ENCODE data around the gene RFLNA.

GRCh38 chr12:124324803-124325705 is 30.2 kb downstream of the RFLNA start:
- no peak for TF ChIP-seq CTCF (IDR thresholded peaks at IDR 0.05)
- no peak for TF ChIP-seq EZH2phosphoT487 (IDR thresholded peaks at IDR 0.05)
- TF ChIP-seq EZH2 (IDR thresholded peaks at IDR 0.05): no peak
